Karpas-422 (cell line): ENCODE data around the gene MBP. TPM values are rescaled to one million over a fixed set of nuclear protein-coding genes. Genes with fewer than 3 reads are reported as not detected.

Experiments
- DNase-seq: peaks from one replicate; pipeline ENCODE4 v3.0.0-alpha.2; 2015
- H2AFZ ChIP-seq: fragments of 200-600 bp; sonication (generic); 2 replicates; pipeline ENCODE4 v1.6.1; 2014; ENCODE audit warnings: antibody characterized with exemption, low read length, mixed read lengths
- H3K27ac ChIP-seq: fragments of 200-600 bp; sonication (generic); 2 replicates; pipeline ENCODE4 v1.5.1; 2014; ENCODE audit warnings: mild to moderate bottlenecking, low read length, moderate library complexity
- H3K27me3 ChIP-seq: fragments of 200-600 bp; sonication (generic); 2 replicates; pipeline ENCODE4 v1.6.1; 2014; ENCODE audit warnings: low read length, mixed read lengths
- H3K36me3 ChIP-seq: fragments of 200-600 bp; sonication (generic); 2 replicates; pipeline ENCODE4 v1.6.1; 2014; ENCODE audit warnings: low read length, mixed read lengths; ENCODE audit not compliant: insufficient read depth
- H3K4me1 ChIP-seq: fragments of 200-600 bp; sonication (generic); 2 replicates; pipeline ENCODE4 v1.6.1; 2014; ENCODE audit warnings: mild to moderate bottlenecking, low read length, mixed read lengths
- H3K4me2 ChIP-seq: fragments of 200-600 bp; sonication (generic); 2 replicates; pipeline ENCODE4 v1.6.1; 2014; ENCODE audit warnings: low read length, low read depth, mild to moderate bottlenecking; ENCODE audit not compliant: poor library complexity, severe bottlenecking
- H3K4me3 ChIP-seq: fragments of 200-600 bp; sonication (generic); 2 replicates; pipeline ENCODE4 v1.5.1; 2014; ENCODE audit warnings: mild to moderate bottlenecking, antibody characterized with exemption, low read length, mixed read lengths
- H3K79me2 ChIP-seq: fragments of 200-600 bp; sonication (generic); 2 replicates; pipeline ENCODE4 v1.6.1; 2014; ENCODE audit warnings: mild to moderate bottlenecking, low read length, mixed read lengths
- H3K9ac ChIP-seq: fragments of 200-600 bp; sonication (generic); 2 replicates; pipeline ENCODE4 v1.6.0; 2014; ENCODE audit warnings: low read length
- H3K9me2 ChIP-seq: fragments of 200-600 bp; sonication (generic), shearing (Covaris generic); replicated peaks from 2 replicates; pipeline ENCODE4 v1.6.0; 2014; ENCODE audit warnings: mild to moderate bottlenecking, low read length, moderate library complexity; ENCODE audit not compliant: insufficient read depth
- H3K9me3 ChIP-seq: fragments of 300-700, 200-600 bp; sonication (generic); 2 replicates; pipeline ENCODE4 v1.6.1; 2014; ENCODE audit warnings: low read length, mixed read lengths
- H4K20me1 ChIP-seq: fragments of 200-600 bp; sonication (generic); 2 replicates; pipeline ENCODE4 v1.6.1; 2014; ENCODE audit warnings: mild to moderate bottlenecking, antibody characterized with exemption, low read length, low read depth; ENCODE audit not compliant: insufficient read depth
- total RNA-seq: library from RNA; depleted of rRNA; stranded (reverse); fragments of >200 nt; shearing (Covaris generic); gene quantifications from 2 replicates; pipeline ENCODE4 v1.2.3, GENCODE V29; 2014; ENCODE audit warnings: low replicate concordance

The MBP gene
- total RNA-seq, 1 experiment from 2014 or later: 67.8 TPM

DNA sequence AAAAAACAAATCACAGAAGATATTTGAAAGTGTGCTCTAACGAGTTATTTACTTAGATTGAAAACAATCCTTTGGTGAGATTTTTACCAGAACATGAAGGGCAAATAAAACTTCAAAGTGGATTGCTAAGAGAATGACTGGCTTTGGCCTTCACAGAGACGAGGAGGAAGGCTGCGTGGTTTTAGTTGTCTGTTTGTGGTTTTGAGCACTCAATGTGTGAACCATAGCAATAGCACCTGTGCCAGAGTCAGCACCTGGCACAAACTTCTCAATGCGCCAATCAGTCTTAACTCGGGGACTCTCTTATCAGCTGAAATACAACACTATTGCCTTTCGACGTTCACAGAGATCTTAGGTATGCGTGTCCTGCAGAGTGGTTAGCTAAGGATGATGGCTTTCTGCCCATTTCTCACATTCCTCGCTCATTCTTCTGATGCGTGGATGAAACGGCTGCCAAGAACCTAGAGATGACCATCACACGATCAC is 70.0 kb downstream of the MBP start:
- Histone ChIP-seq H4K20me1 (no peaks in the 10 kb centered on the region), H3K4me3 (no peak overlapping the region), H3K79me2 (peaks cover 2% of the 10 kb centered on the region; the same call in 1 of the 2 replicates), H3K4me2 (no peak overlapping the region), H3K9ac (0 out of 2 replicates have a peak overlapping the region, but pooled peaks have one; percentile 2), H2AFZ (no peak overlapping the region), H3K9me2 (no peaks in the 10 kb centered on the region), H3K4me1 (peaks cover 43% of the 10 kb centered on the region), H3K36me3 (peaks cover 10% of the 10 kb centered on the region), H3K9me3 (no peaks in the 10 kb centered on the region), H3K27ac (peak overlapping the region; percentile 53), H3K27me3 (no peaks in the 10 kb centered on the region)
- no peak for DNase-seq

DNA sequence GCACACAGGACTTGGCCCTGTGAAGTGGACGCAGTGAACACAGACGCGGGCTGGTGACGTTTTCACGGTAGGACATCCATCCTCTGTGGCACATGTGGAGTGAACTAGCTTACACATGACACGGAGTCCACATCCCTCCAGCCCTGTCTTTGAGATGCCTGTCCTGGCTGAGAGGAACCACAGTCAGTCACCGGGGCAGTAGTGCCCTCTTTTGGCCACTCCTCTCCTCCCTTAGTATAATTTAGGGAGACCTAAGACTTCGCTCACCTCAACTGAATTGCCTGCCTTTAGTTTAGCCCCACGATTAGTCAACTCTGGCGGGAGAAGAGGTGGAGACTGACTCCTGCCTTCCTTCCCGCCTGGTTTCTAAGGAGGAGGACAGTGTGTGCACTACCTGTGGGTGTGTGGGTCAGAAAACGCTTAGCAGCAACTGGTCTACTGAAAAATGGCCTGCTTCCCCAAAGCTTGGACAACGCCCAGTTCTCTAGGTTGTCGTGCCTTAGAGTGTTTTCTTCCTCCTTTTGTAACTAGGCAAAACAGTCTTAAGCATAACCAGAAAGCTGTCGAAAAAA is 70.6 kb downstream of the MBP start:
- Histone ChIP-seq H3K4me3 (no peak overlapping the region), H3K79me2 (no peaks in the 10 kb centered on the region), H3K27ac (peak overlapping the region; percentile 53), H3K4me2 (no peak overlapping the region), H3K36me3 (peaks cover 10% of the 10 kb centered on the region), H3K9me2 (no peaks in the 10 kb centered on the region), H3K4me1 (peaks cover 48% of the 10 kb centered on the region), H4K20me1 (no peaks in the 10 kb centered on the region), H3K9ac (0 out of 2 replicates have a peak overlapping the region, but pooled peaks have one; percentile 2), H2AFZ (no peak overlapping the region), H3K27me3 (no peaks in the 10 kb centered on the region), H3K9me3 (no peaks in the 10 kb centered on the region)
- peak; percentile 84 for DNase-seq

DNA sequence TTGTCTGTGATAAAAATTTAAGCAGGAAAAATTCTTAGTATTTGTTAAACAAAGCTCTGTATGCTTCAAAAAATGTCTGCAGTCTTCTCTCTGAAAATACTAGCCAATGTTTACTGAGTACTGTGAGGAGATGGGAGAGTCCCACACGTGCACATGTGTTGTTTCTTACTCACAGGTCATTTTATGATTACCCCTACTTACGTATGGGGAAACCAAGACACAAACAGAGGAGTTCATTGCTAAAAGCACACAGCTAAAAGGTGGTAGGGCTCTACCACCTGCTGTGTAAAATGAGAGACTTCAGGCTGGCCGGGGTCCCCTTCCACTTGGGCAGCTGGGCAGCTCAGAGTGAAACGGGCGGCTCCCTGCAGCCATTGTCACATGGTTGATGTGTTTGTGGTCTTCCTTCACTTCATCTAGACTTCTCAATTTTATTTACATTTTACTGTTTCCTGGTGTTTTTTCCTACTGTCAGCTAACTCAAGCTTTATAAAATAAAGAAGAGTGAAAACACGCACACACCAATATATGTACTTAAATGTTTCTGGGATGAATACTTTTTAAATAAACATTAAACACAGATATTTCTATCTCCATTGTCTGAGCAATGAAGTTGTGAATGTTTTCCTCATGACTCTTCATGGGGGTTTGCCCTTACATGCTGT is 71.2 kb downstream of the MBP start:
- DNase-seq: no peak
- H3K79me2 ChIP-seq: no peaks in the 10 kb centered on the region
- no peak overlapping the region for H3K4me2 ChIP-seq

DNA sequence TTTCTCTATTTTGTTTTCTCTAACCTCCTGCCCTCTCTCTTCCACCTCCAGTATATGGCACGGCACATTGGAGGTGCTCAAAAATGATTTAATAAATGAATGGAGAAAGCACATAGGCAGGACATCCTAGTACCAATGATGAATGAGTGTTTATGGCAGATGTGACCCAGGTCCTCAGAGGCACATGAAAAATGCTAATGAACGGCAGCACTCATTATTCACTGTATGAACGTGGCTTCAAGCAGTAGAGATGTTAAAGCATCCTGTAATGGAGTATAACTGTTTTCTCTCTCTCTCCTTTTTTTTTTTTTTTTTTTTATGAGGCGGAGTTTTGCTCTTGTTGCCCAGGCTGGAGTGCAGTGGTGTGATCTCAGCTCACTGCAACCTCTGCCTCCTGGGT is 72.4 kb downstream of the MBP start:
- Histone ChIP-seq H3K9me2 (no peaks in the 10 kb centered on the region), H3K9ac (no peak overlapping the region), H3K27ac (no peak overlapping the region), H3K9me3 (no peaks in the 10 kb centered on the region), H3K36me3 (peaks cover 10% of the 10 kb centered on the region; the same call in 1 of the 2 replicates), H3K4me1 (peaks cover 56% of the 10 kb centered on the region), H3K4me3 (no peak overlapping the region), H3K79me2 (0 out of 2 replicates have a peak, but pooled peaks cover 3% of the 10 kb centered on the region), H3K4me2 (no peak overlapping the region), H4K20me1 (no peaks in the 10 kb centered on the region), H3K27me3 (no peaks in the 10 kb centered on the region), H2AFZ (no peak overlapping the region)
- DNase-seq: no peak

More for the DNA sequence above, 71.2 kb downstream of the MBP start:
- Histone ChIP-seq H3K4me1 (peaks cover 54% of the 10 kb centered on the region), H2AFZ (no peak overlapping the region), H3K27ac (peak overlapping the region; percentile 53), H4K20me1 (no peaks in the 10 kb centered on the region), H3K9ac (no peak overlapping the region), H3K9me2 (no peaks in the 10 kb centered on the region), H3K36me3 (peaks cover 10% of the 10 kb centered on the region), H3K9me3 (no peaks in the 10 kb centered on the region), H3K4me3 (no peak overlapping the region), H3K27me3 (no peaks in the 10 kb centered on the region)

DNA sequence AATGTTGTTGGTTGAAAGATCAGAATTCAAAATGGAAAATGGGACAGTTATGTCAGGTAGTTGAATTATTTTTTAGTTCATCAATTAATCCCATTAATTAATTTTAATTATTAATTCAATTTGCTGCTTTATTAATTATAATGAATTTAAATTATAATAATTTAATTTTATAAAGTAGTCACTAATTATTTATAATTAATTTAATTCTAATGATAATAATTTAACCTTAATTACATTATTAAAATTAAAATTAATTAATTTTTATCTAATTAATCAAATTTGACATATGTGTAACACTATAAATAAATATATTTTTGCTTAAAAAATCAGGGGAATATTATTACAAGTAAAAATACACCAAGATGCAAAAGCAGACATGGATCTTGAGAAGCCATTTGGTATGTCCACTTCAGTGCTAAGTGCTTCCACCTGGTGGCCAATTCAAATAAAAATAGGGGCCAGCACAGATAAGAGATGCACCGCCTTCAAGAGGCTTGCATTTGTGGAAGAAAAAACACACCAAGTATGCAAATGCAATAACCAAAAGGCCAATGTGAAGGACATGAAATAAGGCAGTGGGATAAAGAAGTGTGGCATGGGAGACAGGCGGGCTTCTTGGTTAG is 73.2 kb downstream of the MBP start:
- Histone ChIP-seq H3K36me3 (peaks cover 10% of the 10 kb centered on the region; the same call in 1 of the 2 replicates), H3K9ac (no peak overlapping the region), H4K20me1 (no peaks in the 10 kb centered on the region), H3K9me3 (no peaks in the 10 kb centered on the region), H3K27me3 (no peaks in the 10 kb centered on the region), H3K4me2 (no peak overlapping the region), H3K4me1 (peaks cover 64% of the 10 kb centered on the region), H3K4me3 (no peak overlapping the region), H3K27ac (peak overlapping the region; percentile 43), H3K79me2 (0 out of 2 replicates have a peak, but pooled peaks cover 3% of the 10 kb centered on the region), H2AFZ (no peak overlapping the region), H3K9me2 (no peaks in the 10 kb centered on the region)
- DNase-seq: peak; percentile 95

DNA sequence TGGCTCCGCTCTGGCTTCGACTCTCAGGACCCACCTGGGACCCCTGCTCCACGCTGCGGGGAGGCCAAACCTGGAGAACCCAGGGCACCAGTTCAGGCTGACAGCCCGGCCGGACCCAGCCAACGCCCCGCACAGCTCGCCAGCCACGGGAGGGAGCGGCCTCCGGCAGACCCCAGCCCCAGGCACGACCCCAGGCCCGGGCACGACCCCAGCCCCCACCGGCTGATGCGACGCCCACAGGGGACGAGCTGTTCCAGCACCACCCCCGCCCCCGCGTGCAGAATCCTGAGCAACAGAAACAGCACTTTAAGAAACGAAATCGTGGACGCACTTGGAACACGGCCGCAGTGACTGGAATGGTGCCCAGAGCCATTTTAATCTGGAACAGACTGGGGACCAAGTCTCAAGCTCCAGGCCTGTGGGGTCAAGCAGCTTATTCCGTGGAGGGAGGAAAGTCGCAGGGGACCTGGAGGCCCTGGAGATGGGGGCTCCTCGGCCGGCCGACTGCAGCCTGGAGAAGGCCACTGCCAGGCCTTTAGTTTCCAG is 74.2 kb downstream of the MBP start:
- no peak for DNase-seq
- Histone ChIP-seq H3K27me3 (no peaks in the 10 kb centered on the region), H3K79me2 (0 out of 2 replicates have a peak, but pooled peaks cover 3% of the 10 kb centered on the region), H4K20me1 (no peaks in the 10 kb centered on the region), H3K9ac (no peak overlapping the region), H3K9me3 (no peaks in the 10 kb centered on the region), H3K4me3 (no peak overlapping the region), H3K9me2 (no peaks in the 10 kb centered on the region), H3K27ac (peak overlapping the region; percentile 43; the same call in 1 of the 2 replicates), H3K36me3 (peaks cover 10% of the 10 kb centered on the region; the same call in 1 of the 2 replicates), H2AFZ (no peak overlapping the region), H3K4me2 (no peak overlapping the region), H3K4me1 (peaks cover 70% of the 10 kb centered on the region)

DNA sequence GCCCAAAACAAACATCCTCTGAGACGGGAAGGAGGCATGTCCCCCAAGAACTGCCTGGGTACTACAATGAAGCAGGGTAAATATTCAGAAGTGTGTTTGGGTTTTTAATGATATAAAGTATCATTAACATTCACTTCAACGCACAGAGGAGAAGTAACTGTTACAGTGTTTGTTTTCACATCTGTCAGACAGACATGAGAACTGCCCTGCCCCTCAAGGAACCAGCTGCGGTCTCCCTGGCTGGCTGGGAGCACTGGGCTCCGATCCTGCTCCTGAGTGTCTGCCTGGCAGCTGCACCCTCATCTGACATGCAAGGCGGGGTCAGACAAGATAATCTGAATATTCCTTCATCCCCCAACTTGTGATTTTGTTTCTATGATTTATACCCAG is 75.6 kb downstream of the MBP start:
- Histone ChIP-seq H3K4me3 (no peak overlapping the region), H3K36me3 (peaks cover 3% of the 10 kb centered on the region; the same call in 1 of the 2 replicates), H2AFZ (no peak overlapping the region), H3K4me1 (peaks cover 70% of the 10 kb centered on the region), H3K27ac (peak overlapping the region; percentile 97), H3K9me2 (no peaks in the 10 kb centered on the region), H3K9me3 (no peaks in the 10 kb centered on the region), H3K9ac (peak overlapping the region; percentile 71), H4K20me1 (no peaks in the 10 kb centered on the region), H3K4me2 (peak overlapping the region; percentile 85), H3K27me3 (no peaks in the 10 kb centered on the region), H3K79me2 (peaks cover 9% of the 10 kb centered on the region)
- peak; percentile 42 for DNase-seq
